Neuronal stem cell (in vitro differentiated cells): ENCODE results near the gene NTRK1.

ENCODE experiments used
- DNase-seq: peaks from one replicate; pipeline ENCODE4 v3.0.0-alpha.2; 2013; ENCODE audit warnings: low spot score
- H2AFZ ChIP-seq: one replicate; pipeline ENCODE4 v1.6.1; 2013; ENCODE audit warnings: mild to moderate bottlenecking, low read length, inconsistent platforms
- H2AK5ac ChIP-seq: 2 replicates; pipeline ENCODE4 v1.6.1; 2013; ENCODE audit warnings: low read depth, mild to moderate bottlenecking, inconsistent platforms, low read length, moderate library complexity, mixed read lengths
- H2BK120ac ChIP-seq: 2 replicates; pipeline ENCODE4 v1.6.1; 2013; ENCODE audit warnings: low read depth, mild to moderate bottlenecking, inconsistent platforms, low read length, moderate library complexity, mixed read lengths
- H2BK12ac ChIP-seq: one replicate; pipeline ENCODE4 v1.6.1; 2013; ENCODE audit warnings: low read length, inconsistent platforms
- H2BK15ac ChIP-seq: 2 replicates; pipeline ENCODE4 v1.6.1; 2013; ENCODE audit warnings: mild to moderate bottlenecking, low read length, inconsistent platforms, mixed read lengths
- H2BK5ac ChIP-seq: one replicate; pipeline ENCODE4 v1.6.1; 2013; ENCODE audit warnings: inconsistent platforms, mild to moderate bottlenecking, low read length, moderate library complexity
- H3K14ac ChIP-seq: one replicate; pipeline ENCODE4 v1.6.1; 2013; ENCODE audit warnings: low read length, inconsistent platforms
- H3K18ac ChIP-seq: 2 replicates; pipeline ENCODE4 v1.6.1; 2013; ENCODE audit warnings: low read length, inconsistent platforms
- H3K23ac ChIP-seq: 2 replicates; pipeline ENCODE4 v1.6.1; 2013; ENCODE audit warnings: low read depth, mild to moderate bottlenecking, mixed read lengths, low read length, inconsistent platforms; ENCODE audit not compliant: poor library complexity
- H3K27ac ChIP-seq: replicated peaks from 3 replicates; pipeline ENCODE4 v1.5.1; 2013; ENCODE audit warnings: low read length, inconsistent platforms
- H3K27me3 ChIP-seq, 3 experiments: 2 replicates each; pipeline ENCODE4 v1.6.1; 2013; ENCODE audit warnings: low read length in 3 of 3, mild to moderate bottlenecking in 2 of 3, inconsistent platforms in 1 of 3, low read depth in 1 of 3, mixed read lengths in 1 of 3, moderate library complexity in 1 of 3; ENCODE audit not compliant: control insufficient read depth in 3 of 3, insufficient read depth in 3 of 3
- H3K36me3 ChIP-seq, 2 donors: replicated peaks in 1 of 2; 2 replicates each; pipeline ENCODE4 v1.6.1; 2013; ENCODE audit warnings: low read length in 2 of 2; ENCODE audit not compliant: control insufficient read depth in 2 of 2, insufficient read depth in 2 of 2
- H3K4ac ChIP-seq: 2 replicates; pipeline ENCODE4 v1.6.1; 2013; ENCODE audit warnings: inconsistent platforms, mild to moderate bottlenecking, low read length, moderate library complexity
- H3K4me1 ChIP-seq, 2 donors: 1 replicate in 1 of 2; 2 replicates in 1 of 2; pipeline ENCODE4 v1.6.1; 2013; ENCODE audit warnings: low read length in 2 of 2, low read depth in 1 of 2; ENCODE audit not compliant: control insufficient read depth in 2 of 2, insufficient read depth in 1 of 2
- H3K4me2 ChIP-seq: one replicate; pipeline ENCODE4 v1.6.1; 2013; ENCODE audit warnings: mild to moderate bottlenecking, low read length, inconsistent platforms; ENCODE audit not compliant: insufficient read depth, poor library complexity, severe bottlenecking
- H3K4me3 ChIP-seq, 2 donors: 2 replicates each; pipeline ENCODE4 v1.5.1; 2013; ENCODE audit warnings: low read length in 2 of 2, mild to moderate bottlenecking in 2 of 2, inconsistent platforms in 1 of 2, moderate library complexity in 1 of 2
- H3K79me1 ChIP-seq: one replicate; pipeline ENCODE4 v1.6.1; 2013; ENCODE audit warnings: low read depth, mild to moderate bottlenecking, inconsistent platforms, low read length, moderate library complexity
- H3K9ac ChIP-seq: one replicate; pipeline ENCODE4 v1.6.1; 2013; ENCODE audit warnings: mild to moderate bottlenecking, low read depth, low read length, inconsistent platforms; ENCODE audit not compliant: poor library complexity
- H3K9me3 ChIP-seq, 2 donors: replicated peaks in 1 of 2; 2 replicates each; pipeline versions ENCODE3 to v1.6.1; 2013; ENCODE audit warnings: low read length in 2 of 2, mild to moderate bottlenecking in 2 of 2, inconsistent platforms in 1 of 2, low read depth in 1 of 2, mixed read lengths in 1 of 2, moderate library complexity in 1 of 2; ENCODE audit not compliant: control insufficient read depth in 2 of 2, insufficient read depth in 1 of 2
- H4K8ac ChIP-seq: one replicate; pipeline ENCODE4 v1.6.1; 2013; ENCODE audit warnings: low read depth, mild to moderate bottlenecking, inconsistent platforms, low read length, moderate library complexity
- H4K91ac ChIP-seq: one replicate; pipeline ENCODE4 v1.6.1; 2013; ENCODE audit warnings: low read length, low read depth, mild to moderate bottlenecking, inconsistent platforms; ENCODE audit not compliant: poor library complexity
- WGBS, 2 donors: extraction: QIAGEN DNeasy Blood & Tissue Kit; methylation state at CpG; one replicate each; pipeline ENCODE4 v1.1.7; 2013; ENCODE audit warnings: missing lambda C conversion rate in 2 of 2, mixed read lengths in 1 of 2; ENCODE audit not compliant: insufficient read length in 2 of 2, insufficient replicate concordance in 1 of 2; ENCODE audit errors: extremely low coverage in 2 of 2; 5-methylcytosine and 5-hydroxymethylcytosine counted together

NTRK1 gene

DNA sequence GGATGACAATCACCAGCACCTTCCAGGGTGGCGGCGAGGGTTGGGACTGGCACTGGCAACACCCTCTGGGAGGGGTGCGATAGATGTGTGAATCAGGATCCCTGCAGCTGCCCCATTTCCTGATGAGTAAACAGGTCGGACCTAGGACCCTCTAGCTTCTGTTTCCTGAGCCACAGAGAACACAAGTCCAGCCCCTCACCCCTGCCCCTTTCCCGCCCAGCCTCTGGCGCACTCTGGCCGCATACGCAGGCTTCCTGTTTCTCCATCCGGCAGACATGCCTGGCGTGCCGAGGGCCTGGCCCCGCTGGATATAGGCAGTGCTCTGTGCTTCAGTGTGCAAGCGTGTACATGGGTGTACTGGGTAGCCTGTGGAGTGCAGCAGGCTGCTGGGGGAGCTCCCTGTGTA lies 37.5 kb downstream of the NTRK1 start:
- peak overlapping the region in 1 of 2 donors; percentile 17 for H3K4me3 ChIP-seq
- H2BK15ac ChIP-seq, result peak overlapping the region; percentile 74
- peak overlapping the region; percentile 85 for H2AFZ ChIP-seq
- H3K4ac ChIP-seq, result no peak overlapping the region
- H3K36me3 ChIP-seq, result no peaks in the 10 kb centered on the region
- no peak overlapping the region for H4K8ac ChIP-seq
- H3K4me1 ChIP-seq, result peaks cover 24 to 36% of the 10 kb centered on the region in 2 donors
- no peak overlapping the region for H2BK120ac ChIP-seq
- no peak overlapping the region for H3K27ac ChIP-seq
- no peak overlapping the region for H3K4me2 ChIP-seq
- peak overlapping the region; percentile 48 for H2AK5ac ChIP-seq
- no peak overlapping the region for H3K14ac ChIP-seq
- no peak for DNase-seq
- WGBS, 2 donors, result no CpG with 5 or more reads among the region's 13 CpGs
- peak overlapping the region; percentile 55 for H3K9ac ChIP-seq
- H4K91ac ChIP-seq, result no peak overlapping the region
- H2BK5ac ChIP-seq, result no peak overlapping the region
- H2BK12ac ChIP-seq, result no peak overlapping the region
- peak overlapping the region; percentile 50 for H3K18ac ChIP-seq
- H3K79me1 ChIP-seq, result no peaks in the 10 kb centered on the region
- no peaks in the 10 kb centered on the region for H3K9me3 ChIP-seq
- H3K27me3 ChIP-seq, result peaks cover 0 to 34% (median 7%) of the 10 kb centered on the region in 3 experiments
- peak overlapping the region; percentile 45 for H3K23ac ChIP-seq

DNA sequence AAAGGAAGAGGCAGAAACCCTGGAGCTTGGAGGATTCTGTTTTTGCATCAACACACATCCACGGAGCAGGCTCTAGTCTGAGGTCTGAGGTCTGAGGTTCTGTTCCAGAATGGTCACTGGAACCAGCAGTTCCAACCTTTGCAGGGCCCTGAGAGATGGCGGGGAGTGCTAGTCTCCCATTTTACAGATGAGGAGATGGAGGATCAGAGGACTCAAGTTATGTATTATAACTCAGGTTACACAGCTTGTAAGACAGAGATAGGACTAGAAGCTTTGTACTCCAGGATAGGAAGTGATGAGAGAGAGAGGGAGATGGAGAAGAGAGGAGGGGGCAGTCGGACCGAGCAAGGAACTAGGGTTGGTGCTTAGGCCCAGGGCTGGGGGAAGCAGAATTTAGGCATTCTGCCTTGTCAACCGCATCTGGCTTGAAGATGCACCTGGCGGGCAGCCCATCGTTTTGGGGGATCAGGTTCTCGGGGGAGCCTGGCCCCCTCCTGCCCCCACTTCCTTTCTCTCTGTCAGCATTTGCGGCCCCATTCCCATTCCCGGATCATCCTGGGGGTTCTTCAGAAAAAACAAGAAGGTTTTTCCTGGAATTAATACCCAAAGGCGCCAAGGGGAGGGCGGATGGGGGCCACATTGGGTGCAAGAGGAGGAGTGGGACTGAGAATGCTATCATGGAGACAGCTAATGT lies 38.5 kb downstream of the NTRK1 start:
- peak overlapping the region; percentile 47 for H2AK5ac ChIP-seq
- H3K4me1 ChIP-seq, result peaks cover 20 to 36% of the 10 kb centered on the region in 2 donors
- no peak overlapping the region for H3K4ac ChIP-seq
- H4K91ac ChIP-seq, result no peak overlapping the region
- no peaks in the 10 kb centered on the region for H3K36me3 ChIP-seq
- H3K27ac ChIP-seq, result no peak overlapping the region
- no peak overlapping the region for H2BK15ac ChIP-seq
- no peak overlapping the region for H2AFZ ChIP-seq
- H3K14ac ChIP-seq, result no peak overlapping the region
- H3K9ac ChIP-seq, result no peak overlapping the region
- H3K23ac ChIP-seq, result no peak overlapping the region
- no peak for DNase-seq
- H3K9me3 ChIP-seq, result no peaks in the 10 kb centered on the region
- no peak overlapping the region for H2BK12ac ChIP-seq
- no peak overlapping the region for H2BK5ac ChIP-seq
- H2BK120ac ChIP-seq, result no peak overlapping the region
- peaks cover 0 to 29% (median 0%) of the 10 kb centered on the region in 3 experiments for H3K27me3 ChIP-seq
- no peaks in the 10 kb centered on the region for H3K79me1 ChIP-seq
- no CpG with 5 or more reads among the region's 12 CpGs for WGBS, 2 donors
- H3K18ac ChIP-seq, result no peak overlapping the region
- no peak overlapping the region for H3K4me3 ChIP-seq
- no peak overlapping the region for H4K8ac ChIP-seq
- H3K4me2 ChIP-seq, result no peak overlapping the region

DNA sequence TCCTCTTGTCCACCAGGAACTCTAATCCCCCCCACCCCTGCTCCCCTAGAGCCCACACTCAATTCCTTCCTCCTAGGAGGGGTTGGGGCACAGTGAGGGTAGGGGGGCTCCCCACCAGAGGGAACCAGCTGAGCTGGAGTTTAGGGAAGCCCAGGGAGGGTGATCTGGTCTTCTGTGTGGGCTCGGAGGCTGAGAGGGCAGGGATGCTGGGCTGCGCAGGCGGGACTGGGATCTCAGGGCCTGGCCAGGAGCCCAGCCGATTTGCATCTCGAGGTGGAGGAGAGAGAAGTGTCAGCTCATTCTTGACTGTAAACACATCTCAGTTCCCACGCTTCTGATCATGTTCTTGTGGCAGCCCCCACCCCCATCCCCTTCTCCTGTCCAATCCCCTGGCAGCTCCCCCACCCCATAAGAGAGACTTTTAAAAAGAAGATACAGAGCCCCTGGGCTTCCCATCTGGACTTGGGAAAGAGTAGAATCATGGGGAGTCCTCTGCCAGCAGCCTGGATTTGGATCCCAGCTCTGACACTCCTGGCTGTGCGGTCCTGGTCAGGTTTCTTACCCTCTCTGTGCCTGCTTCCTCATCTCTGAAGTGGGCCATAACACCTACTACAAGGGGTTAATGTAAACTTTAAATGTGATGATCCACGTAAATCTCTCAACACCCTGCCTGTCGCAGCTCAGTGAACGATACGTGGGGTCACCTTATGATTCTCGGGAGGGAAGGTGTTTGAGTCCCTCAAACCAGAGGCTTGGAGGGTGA lies 39.5 kb downstream of the NTRK1 start:
- WGBS, 2 donors, result no CpG with 5 or more reads among the region's 12 CpGs
- H3K4me3 ChIP-seq, result no peak overlapping the region
- peak overlapping the region; percentile 79 for H3K18ac ChIP-seq
- H3K4ac ChIP-seq, result no peak overlapping the region
- H2BK12ac ChIP-seq, result no peak overlapping the region
- H3K79me1 ChIP-seq, result no peaks in the 10 kb centered on the region
- H4K91ac ChIP-seq, result peak overlapping the region; percentile 58
- H3K9ac ChIP-seq, result no peak overlapping the region
- DNase-seq, result no peak
- H2AK5ac ChIP-seq, result peak overlapping the region; percentile 83
- no peak overlapping the region for H3K14ac ChIP-seq
- H3K27ac ChIP-seq, result no peak overlapping the region
- H3K36me3 ChIP-seq, result no peaks in the 10 kb centered on the region
- H3K4me2 ChIP-seq, result no peak overlapping the region
- H3K27me3 ChIP-seq, result peaks cover 0 to 19% (median 0%) of the 10 kb centered on the region in 3 experiments
- H2BK120ac ChIP-seq, result no peak overlapping the region
- H2AFZ ChIP-seq, result no peak overlapping the region
- H3K9me3 ChIP-seq, result no peaks in the 10 kb centered on the region
- peak overlapping the region; percentile 46 for H2BK15ac ChIP-seq
- no peak overlapping the region for H4K8ac ChIP-seq
- H3K4me1 ChIP-seq, result peaks cover 19 to 33% of the 10 kb centered on the region in 2 donors
- H2BK5ac ChIP-seq, result no peak overlapping the region
- peak overlapping the region; percentile 47 for H3K23ac ChIP-seq
